GM21786 (cell line): ENCODE measurements around the gene RUNX1.

Source experiments
- ATAC-seq: cut with Tn5 transposase; IDR thresholded peaks from one replicate; pipeline ENCODE4 v1.9.1; 2021; ENCODE audit not compliant: unreplicated experiment

RUNX1 gene

GRCh38 chr21:35062016-35062415, 12.9 kb upstream of the RUNX1 start:
- ATAC-seq, result no peak

DNA sequence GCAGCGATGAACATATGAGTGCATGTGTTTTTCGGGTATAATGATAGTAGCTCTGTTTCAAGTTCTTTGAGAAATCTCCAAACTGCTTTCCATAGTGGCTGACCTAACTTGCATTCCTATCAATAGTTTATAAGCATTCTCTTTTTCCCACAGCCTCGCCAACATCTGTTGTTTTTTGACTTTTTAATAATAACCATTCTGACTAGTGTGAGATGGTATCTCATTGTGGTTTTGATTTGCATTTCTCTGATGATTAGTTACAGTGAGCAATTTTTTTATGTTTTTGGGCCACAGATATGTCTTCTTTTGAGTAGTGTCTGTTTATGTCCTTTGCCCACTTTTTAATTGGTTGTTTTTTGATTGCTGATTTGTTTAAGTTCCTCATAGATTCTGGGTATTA, 10.6 kb upstream of the RUNX1 start:
- no peak for ATAC-seq

DNA sequence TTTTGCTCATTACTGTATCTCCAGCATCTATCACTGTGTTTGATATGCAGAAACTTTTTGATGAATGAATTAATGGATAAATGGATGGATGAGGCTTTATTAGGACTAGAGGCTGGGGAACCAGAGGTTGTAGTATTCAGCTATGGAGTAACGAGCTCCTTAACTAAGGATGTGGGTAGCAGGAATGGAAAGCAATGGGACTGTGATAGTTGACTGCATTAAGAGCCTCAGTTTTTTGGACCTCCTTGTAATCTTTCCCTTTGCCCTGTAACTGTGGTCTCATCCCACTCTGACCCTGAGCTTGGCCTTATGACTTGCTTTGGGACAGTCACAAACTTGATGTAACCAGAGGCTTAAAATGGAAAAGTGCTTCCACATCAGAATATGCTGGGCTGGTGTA, 9.0 kb upstream of the RUNX1 start:
- no peak for ATAC-seq

- peak; percentile 43 for ATAC-seq
Observed at GRCh38 chr21:35057428-35057827, 8.3 kb upstream of the RUNX1 start.

- no peak for ATAC-seq
Observed at GRCh38 chr21:35053356-35054096, 4.4 kb upstream of the RUNX1 start.

- ATAC-seq, result no peak
Observed at GRCh38 chr21:35052801-35053200, 3.7 kb upstream of the RUNX1 start.

DNA sequence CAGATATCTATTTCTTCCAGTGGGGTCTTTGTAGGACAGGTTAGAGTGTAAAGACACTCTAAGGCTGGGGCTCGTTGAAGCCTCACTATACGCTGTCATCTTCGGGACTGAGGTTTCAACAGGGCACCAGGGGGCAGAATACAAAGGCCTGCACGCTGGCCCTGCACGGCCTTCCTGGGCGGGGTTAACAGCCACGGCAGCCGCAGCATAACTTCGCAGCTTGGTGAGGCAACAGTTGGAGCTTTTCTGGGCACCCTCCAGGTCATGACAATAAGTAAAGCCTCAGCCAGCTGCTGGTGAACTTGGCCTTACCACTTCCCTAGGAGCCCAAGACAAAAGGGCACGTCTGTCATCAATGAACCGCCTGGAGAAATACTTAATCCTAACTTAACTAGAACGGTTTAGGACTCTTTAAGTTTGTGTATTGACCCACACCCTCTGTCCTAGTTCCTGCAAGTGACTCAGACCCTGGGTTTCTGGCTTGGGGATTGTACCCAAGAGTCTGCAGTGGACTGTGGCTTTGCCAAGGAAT, 2.3 kb upstream of the RUNX1 start:
- no peak for ATAC-seq

DNA sequence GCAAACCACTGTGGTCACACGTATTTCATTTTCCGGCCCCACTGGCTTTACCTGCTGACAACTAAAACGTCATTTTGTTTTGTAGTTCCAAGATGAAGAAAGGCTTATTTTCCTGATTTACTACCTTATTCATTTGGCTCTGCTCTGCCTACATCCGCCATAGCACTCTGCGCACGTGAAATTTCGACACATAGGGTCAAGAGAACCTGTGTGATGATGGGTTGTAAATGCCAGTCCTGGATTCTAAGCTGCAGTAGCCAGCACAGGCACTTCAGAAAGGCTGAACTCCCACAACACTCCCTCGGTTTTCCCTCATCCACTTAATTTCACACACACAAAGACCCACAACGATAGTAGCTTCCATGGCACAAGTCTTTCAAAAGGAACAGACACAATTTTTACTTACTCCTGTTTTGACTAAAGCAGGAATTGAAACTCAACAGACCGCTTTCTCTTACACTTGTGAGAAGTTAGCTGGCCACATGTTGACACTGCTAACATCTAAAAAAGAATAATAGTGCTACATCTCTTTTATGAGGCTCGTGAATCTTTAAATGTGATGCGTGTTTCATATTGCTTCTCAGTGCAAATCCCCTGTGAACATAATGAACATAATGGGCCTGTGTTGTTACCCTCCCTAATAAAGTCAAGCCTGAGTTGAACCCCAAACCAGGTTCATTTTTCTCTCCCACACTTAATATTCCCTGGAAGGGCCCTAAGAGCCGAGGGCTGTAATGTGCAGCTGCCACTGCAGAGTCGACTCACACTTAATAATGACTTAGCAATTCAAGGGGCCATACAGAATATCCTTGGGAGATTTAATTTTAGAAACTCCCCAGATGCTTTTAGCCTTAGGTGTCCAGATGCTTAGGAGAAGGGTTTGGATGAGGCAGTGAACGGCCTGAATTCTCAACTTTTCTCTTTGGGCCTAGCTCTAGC, 1.5 kb upstream of the RUNX1 start:
- ATAC-seq, result no peak

DNA sequence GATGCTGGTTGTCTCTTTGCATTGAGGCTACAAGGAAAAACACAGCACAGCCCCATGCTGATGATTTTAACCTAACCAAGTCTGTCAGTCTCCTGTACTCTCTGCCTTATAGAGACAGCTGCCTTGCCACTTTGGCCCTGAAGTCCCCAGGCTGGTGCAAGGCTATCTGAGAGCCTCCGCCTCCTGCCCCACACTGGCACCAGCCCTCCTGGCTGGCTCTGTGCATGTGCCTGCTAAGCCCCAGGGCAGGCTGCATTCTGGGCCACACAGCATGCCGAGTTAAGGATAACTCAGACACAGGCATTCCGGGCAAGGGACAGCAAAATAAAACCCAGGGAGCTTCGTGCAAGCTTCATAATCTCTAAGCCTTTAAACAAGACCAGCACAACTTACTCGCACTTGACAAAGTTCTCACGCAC, 910 bp downstream of the RUNX1 start:
- no peak for ATAC-seq

- no peak for ATAC-seq
Observed at GRCh38 chr21:35046880-35047229, 2.2 kb downstream of the RUNX1 start.

GRCh38 chr21:35046263-35046624, 2.9 kb downstream of the RUNX1 start:
- ATAC-seq, result no peak

- no peak for ATAC-seq
Observed at GRCh38 chr21:35045542-35046262, 3.4 kb downstream of the RUNX1 start.

- ATAC-seq, result no peak
Observed at GRCh38 chr21:35044770-35045541, 4.1 kb downstream of the RUNX1 start.

- ATAC-seq, result no peak
Observed at GRCh38 chr21:35044128-35044527, 5.0 kb downstream of the RUNX1 start.

DNA sequence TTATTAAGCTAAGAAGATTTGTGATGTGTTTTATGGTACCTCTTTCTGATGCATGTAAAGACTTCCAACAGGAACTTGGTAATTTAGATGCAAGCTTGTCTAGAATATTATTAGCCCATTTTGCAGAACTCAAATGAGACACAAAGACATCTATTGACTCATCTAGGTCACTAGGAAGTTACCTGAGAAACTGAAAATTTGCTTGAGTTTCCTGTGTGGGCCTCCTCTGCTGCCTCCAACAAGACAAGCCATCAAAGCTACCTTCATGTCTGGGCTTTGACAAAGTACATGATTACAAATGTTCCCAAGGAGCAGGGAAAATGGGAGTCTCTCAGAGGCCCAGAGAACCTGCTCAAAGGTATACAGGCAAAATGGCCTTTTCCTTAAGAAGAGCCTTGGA, 5.6 kb downstream of the RUNX1 start:
- ATAC-seq, result no peak

- ATAC-seq, result no peak
Observed at GRCh38 chr21:35042836-35043235, 6.3 kb downstream of the RUNX1 start.

DNA sequence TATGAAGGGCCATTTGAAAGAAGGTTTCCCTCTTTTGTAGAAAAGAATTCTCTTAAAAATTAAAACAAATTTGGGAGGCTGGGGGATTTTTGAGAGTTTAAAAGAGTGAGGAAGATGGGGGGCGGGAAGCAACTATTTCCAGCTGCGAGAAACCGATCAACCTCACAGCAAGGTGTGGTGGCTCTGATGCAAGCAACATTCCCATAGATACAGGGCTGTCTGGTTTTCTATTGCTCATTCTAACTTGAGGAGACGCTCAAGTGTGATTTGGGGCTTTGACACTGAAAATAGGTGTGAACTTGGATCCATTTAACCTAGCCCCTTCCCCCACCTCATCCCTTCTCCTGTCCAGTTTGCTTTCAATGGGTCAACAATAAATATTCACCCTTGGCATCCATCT, 7.2 kb downstream of the RUNX1 start:
- ATAC-seq, result no peak

- ATAC-seq, result no peak
Observed at GRCh38 chr21:35041122-35041521, 8.0 kb downstream of the RUNX1 start.

GRCh38 chr21:35039595-35040289, 9.4 kb downstream of the RUNX1 start:
- no peak for ATAC-seq

DNA sequence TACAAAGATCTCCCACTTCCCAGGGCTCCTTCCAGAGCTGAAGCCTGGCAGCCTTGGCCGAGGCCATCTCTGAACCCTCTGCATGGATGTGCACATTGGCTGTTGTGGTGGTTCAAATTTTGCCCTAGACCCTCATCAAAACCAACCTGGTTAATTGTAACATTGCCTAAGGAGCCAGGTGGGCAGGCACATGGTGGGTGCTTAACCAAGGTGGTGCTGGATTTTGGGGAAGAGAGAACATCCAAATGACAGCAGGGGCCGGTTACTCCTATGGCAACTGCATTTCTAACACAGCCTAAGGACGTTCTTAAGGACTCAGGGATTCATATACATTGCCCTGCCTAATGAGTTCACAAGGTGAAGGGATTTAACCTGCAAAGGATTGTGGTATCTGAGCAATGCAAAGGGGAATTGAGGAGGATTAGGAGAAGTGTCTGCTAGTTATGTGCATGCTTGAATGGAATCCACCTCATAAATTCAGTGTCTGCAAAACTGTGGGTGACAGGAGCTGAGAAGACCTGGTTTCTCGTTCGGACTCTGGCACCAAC, 10.3 kb downstream of the RUNX1 start:
- no peak for ATAC-seq
